Fibroblast of peridontal ligament (primary cell): ENCODE data around the gene ACAD9.
"Not testable (repeated sequence)": the region's sequence is repeated elsewhere in the genome, so short reads cannot be mapped to it uniquely, and the experiment has no call there.

ENCODE experiments used
- DNase-seq: peaks from one replicate; pipeline ENCODE4 v3.0.0-alpha.2; 2010; ENCODE audit errors: extremely low read depth

The ACAD9 gene

GRCh38 chr3:128861491-128861890 lies 17.9 kb upstream of the ACAD9 start:
- DNase-seq: no peak

- DNase-seq: no peak
Observed at GRCh38 chr3:128863560-128863959, 15.9 kb upstream of the ACAD9 start.

GRCh38 chr3:128864351-128864811 lies 15.0 kb upstream of the ACAD9 start:
- DNase-seq: no peak

- peak; percentile 50 for DNase-seq
Observed at GRCh38 chr3:128864849-128865804, 14.3 kb upstream of the ACAD9 start.

DNA sequence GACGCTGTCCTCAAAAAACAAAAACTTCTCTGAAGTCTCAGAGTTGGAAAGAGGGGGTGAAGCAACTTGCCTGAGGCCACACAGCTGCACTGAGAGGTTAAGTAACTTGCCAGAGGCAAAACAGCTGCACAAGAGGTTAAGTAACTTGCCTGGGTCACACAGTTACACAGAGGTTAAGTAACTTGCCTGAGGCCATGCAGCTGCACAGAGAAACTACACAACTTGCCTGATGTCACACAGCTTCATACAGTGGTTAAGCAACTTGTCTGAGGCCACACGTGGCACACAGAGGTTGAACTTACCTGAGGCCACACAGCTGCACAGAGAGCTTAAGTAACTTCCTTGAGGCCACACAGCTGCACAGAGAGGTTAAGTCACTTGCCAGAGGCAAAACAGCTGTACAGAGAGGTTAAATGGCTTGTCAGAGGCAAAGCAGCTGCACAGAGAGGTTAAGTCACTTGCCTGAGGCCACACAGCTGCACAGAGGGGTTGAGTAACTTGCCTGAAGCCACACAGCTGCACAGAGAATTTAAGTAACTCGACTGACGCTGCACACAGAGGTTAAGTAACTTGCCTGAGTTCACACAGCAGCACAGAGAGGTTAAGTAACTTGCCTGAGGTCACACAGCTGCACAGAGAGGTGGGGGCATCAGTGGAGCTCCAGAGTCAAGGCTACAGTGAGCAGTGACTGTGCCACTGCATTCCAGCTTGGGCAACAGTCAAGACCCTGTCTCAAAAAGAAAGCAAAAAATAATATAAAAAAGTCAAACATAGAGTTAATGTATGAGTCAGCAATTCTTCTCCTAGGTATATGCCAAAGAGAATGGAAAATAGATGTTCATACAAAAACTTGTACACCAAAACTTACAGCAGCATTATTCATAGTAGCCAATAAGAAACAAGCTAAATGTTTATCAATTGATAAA lies 12.0 kb upstream of the ACAD9 start:
- no peak for DNase-seq

DNA sequence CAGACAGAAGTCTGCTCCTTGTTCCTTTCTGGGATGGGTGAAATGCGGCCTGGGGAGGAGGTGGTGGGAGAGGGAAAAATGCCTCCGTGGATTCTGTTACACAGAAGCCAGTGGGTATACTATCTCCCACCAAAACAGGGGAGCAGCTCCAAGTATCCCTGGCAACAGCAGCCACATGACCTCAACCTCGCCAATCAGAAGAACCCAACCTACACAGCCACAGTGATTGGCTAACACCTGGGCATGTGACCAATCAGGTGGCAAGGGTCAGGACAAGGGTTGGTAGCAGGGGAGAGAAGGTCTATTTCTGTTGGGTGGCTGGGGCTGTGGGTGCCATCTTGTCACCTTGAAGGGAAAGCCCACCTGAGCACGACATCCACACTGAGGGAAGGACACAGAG lies 9.1 kb upstream of the ACAD9 start:
- DNase-seq: no peak

GRCh38 chr3:128872282-128872681 lies 7.1 kb upstream of the ACAD9 start:
- no peak for DNase-seq

DNA sequence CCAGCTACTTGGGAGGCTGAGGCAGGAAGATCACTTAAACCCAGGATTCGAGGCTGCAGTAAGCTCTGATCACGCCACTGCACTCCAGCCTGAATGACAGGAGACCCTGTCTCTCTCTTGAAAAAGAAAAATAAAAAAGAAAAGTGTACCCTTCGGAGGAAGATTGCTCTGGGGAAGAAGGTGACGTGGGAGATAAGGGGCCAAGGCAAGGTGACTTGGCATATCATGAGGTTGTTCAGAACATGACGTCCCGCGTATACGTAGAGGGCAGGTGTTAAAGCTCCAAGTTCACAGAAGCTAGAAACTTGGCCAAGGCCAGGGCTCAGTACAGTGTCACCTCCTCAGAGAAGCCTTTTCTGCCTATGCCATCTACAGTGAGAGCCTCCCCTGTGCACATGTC lies 6.7 kb upstream of the ACAD9 start:
- DNase-seq: no peak

DNA sequence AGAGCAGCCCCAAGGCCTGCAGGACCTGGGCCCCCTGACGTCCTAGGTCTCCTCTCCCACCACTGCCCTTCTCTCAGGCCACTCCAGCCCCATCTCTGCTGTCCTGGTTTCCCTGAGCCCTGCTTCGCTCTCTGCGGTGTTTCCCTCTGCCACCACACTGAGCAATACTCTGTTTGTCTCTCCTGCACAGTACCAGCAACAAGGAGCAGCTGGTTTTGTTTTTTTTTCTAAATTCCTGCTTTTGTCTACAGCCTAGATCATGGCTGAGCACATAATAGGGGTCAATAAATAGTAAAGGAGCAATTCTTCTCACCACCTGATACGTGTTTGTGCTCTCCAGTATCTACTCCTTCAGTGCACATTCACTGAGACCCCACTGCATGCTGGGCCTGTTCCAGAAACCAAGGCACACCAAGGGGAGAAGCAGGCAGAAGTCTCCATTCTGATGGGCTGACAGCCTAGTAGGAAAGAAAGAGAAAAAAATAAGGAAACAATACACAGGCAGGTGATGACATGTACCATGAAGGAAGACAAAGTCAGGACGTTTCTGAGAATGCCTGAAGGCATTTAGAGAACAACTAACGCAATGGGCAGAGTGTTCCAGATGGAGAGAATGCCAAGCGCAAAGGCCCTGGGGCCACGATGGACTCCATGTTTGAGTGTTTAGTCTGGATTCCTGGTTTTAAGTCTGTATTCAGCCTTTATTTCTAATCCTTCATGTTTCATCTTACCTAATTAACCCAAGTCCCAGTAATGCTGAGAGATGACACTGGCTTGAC lies 6.0 kb upstream of the ACAD9 start:
- no peak for DNase-seq

- no peak for DNase-seq
Observed at GRCh38 chr3:128874481-128875180, 4.8 kb upstream of the ACAD9 start.

DNA sequence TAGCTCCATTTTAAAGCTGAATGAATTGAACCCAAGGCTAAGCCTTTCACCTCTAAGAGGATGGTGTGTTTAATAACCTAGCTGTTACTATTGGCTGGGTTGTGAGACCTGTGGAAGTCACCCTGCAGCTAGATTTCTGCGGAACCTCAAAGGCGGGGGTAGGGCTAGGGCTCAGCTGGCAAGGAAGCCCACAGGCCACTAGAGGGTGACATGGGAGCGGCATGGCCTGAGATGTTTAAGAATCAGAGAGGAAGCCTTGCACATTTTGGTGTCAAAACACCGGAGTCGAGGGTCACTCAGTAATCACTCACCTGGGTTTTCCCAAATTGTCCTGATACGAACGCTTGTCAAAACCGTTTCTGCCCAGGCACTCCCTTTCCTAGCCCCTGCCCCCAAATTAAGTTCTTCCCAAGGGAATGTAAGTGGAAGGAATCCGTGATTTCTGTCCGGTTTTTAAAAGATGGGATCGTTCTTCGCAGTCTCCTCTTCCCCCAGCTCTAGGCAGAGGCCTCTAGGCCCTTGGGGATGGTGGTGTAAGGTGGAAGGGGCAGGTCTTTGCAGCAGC lies 3.8 kb upstream of the ACAD9 start:
- peak; percentile 3 for DNase-seq

- DNase-seq: no peak
Observed at GRCh38 chr3:128878011-128878457, 1.4 kb upstream of the ACAD9 start.

DNA sequence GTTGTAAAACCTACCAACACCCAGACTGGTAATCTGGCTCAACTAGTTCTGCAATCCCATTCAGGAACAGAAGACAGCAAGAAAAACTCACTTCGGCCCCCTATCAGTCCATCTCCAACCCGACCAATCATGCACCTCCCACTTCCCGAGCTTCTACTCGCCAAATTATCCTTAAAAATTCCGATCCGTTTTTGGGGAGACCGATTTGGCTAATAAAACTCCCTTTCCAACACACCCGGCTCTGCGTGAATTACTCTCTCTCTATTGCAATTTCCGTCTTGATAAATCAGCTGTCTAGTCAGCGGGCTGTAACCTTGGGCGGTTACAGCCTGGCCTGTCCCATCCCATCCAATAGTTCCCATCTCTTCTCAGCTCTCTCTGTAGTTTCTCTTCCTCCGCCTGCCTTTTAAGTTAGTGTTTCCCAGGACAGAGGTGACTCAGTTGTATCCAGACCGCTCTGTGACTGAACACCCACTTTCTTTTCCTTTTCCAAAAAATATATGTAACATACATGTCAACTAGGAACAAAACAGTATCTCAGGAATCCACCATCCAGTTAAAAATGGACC lies 780 bp upstream of the ACAD9 start:
- DNase-seq: peak; percentile 67

GRCh38 chr3:128879991-128880390 lies 571 bp downstream of the ACAD9 start:
- DNase-seq: no peak

- not testable (repeated sequence) for DNase-seq
Observed at GRCh38 chr3:128880455-128880854, 1.0 kb downstream of the ACAD9 start.

DNA sequence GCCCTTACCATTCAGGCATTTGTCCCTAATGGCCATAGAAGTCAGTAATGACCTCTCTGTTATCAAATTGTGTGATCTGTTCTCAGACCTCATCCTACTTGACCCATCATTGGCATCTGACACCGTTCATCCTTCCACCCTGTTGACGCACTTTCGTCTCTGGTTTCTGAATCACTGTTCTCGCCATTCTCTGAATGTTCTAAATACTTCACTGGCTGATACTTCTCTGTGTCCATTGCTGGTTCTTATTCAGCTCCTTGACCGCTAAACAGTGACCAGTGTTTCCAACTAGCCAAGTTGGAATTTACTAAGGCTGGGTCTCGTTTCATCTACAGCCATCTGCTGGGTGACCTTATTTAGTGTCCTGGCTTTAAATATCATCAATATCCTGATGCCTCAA lies 2.2 kb downstream of the ACAD9 start:
- DNase-seq: no peak

GRCh38 chr3:128882719-128883118 lies 3.3 kb downstream of the ACAD9 start:
- no peak for DNase-seq

- no peak for DNase-seq
Observed at GRCh38 chr3:128884992-128885391, 5.6 kb downstream of the ACAD9 start.

- DNase-seq: no peak
Observed at GRCh38 chr3:128889139-128889894, 9.9 kb downstream of the ACAD9 start.
